ENCODE data around the gene FAM89A.
"Not testable (repeated sequence)": the region's sequence is repeated elsewhere in the genome, so short reads cannot be mapped to it uniquely, and the experiment has no call there.

FAM89A gene

DNA sequence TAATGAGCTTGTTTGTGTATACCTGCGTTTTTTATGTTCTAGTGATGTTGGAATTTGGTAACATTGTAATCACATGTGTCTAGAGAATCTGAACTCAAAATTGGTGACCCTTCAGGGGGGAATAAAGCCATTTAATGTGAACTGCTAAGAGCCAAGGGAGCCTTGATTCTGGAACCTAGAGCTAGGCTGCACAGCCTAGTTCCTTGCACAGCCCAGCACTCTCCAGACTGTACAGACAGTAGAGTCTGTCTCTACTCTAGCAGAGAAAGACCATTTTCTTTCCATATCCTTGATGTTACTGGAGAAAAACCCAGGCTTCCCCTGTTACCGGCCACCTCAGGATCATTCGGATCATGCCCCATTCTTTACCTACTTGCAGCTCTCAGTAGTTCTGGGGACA, 52.6 kb downstream of the FAM89A start:
- TF ChIP-seq, protein P1, sequence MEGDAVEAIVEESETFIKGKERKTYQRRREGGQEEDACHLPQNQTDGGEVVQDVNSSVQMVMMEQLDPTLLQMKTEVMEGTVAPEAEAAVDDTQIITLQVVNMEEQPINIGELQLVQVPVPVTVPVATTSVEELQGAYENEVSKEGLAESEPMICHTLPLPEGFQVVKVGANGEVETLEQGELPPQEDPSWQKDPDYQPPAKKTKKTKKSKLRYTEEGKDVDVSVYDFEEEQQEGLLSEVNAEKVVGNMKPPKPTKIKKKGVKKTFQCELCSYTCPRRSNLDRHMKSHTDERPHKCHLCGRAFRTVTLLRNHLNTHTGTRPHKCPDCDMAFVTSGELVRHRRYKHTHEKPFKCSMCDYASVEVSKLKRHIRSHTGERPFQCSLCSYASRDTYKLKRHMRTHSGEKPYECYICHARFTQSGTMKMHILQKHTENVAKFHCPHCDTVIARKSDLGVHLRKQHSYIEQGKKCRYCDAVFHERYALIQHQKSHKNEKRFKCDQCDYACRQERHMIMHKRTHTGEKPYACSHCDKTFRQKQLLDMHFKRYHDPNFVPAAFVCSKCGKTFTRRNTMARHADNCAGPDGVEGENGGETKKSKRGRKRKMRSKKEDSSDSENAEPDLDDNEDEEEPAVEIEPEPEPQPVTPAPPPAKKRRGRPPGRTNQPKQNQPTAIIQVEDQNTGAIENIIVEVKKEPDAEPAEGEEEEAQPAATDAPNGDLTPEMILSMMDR (IDR thresholded peaks at IDR 0.05; ENCODE audit: low read depth, low read length, missing control alignments), result no peak

DNA sequence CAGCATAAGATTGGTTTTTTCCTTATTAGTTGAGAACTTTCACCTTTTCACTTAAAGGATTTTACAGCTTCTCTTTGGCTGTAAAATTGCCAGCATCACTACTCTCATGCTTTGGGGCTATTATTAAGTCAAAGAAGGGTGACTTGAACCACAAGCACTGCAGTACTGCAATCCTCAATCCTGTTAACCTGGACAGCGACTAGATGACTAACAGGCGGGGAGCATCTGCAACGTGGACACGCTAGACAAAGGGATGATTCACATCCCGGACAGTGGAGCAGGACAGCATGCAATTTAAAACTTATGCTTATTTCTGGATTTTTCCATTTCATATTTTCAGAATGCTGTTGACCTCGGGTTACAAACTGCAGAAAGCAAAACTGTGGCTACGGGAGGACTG, 53.1 kb downstream of the FAM89A start:
- H3K4me3 ChIP-seq (ENCODE audit: low read depth, low read length), result no peak overlapping the region
- DNase-seq (ENCODE audit: low read depth), result no peak
- TF ChIP-seq, protein P1 (IDR thresholded peaks at IDR 0.05; ENCODE audit: low read depth, low read length, missing control alignments), result no peak

More for the DNA sequence above, 52.6 kb downstream of the FAM89A start:
- no peak for DNase-seq (ENCODE audit: low read depth)
- H3K4me3 ChIP-seq (ENCODE audit: low read depth, low read length), result no peak overlapping the region

DNA sequence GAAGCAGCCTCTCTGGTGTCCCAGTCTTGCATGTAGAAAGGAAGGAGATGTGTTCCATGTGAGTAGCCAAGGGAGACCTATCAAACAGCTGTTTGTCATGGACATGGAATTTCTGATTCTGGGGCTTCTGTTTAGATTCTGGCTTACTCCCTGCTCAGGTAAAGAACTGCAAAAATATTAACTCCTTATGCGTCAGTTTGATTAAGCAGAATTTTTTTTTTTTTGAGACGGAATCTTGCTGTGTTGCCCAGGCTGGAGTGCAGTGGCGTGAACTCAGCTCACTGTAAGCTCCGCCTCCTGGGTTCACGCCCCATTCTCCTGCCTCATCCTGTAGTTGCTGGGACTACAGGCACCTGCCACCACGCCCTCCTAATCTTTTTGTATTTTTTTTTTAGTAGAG, 54.3 kb downstream of the FAM89A start:
- TF ChIP-seq, protein P1 (IDR thresholded peaks at IDR 0.05; ENCODE audit: low read depth, low read length, missing control alignments), result no peak
- no peak for DNase-seq (ENCODE audit: low read depth)
- no peak overlapping the region for H3K4me3 ChIP-seq (ENCODE audit: low read depth, low read length)

DNA sequence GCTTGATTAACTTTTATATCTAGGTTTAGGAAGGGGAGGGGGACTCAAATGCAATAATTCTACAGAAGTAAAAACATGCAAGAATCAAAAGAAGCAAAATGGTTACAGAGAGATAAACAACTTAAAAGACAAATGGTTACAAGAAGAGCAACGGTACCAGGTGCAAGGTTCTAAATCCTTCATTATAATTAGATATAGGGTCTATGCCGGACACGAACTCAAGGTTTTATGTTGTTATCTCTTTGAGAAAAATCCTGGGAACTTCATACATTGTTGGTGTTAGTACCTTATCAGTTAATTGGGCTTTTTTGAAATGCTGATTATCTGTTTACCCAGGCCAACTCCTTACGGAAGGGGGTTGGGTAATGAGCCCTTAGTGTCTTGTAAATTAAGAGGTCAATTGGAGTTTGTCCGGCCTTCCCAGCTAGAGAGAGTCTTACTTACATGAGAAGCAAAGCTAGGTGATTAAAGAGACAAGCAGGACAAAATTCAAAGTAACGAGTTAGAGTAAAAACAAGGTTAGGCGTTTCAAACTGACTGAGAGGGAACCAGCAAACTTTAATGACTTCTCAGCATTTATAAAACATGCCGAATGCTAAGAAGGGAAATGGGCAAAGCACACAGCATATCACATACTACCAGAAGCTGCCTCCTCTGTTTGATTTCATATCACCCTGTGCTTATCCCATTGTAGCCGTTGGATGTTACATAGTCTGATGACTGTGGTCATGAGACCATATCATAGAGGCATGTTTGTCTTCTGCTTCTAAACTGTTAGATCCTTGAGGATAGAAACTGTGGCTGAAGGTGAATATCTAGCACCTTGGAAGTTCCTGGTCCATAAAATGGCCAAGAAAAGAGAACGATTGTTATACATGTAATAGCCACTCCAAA, 55.2 kb downstream of the FAM89A start:
- DNase-seq (ENCODE audit: low read depth); H3K4me3 ChIP-seq (ENCODE audit: low read depth, low read length): not testable (repeated sequence)

DNA sequence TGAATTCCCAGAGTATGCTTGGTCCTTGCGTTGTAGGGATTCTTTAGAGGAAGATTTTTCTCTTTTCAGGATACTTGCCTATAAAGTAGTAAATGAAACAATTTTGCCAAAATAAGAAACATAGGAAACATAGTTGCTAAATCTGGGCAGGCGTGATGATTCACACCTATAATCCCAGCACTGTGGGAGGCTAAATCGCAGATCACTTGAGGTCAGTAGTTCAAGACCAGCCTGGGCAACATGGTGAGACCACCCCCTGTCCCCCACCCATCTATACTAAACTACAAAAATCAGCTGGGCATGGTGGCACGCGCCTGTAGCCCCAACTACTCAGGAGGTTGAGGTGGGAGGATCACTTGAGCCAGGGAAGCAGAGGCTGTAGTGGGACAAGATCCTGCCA, 56.2 kb downstream of the FAM89A start:
- DNase-seq (ENCODE audit: low read depth), result no peak
- TF ChIP-seq, protein P1 (IDR thresholded peaks at IDR 0.05; ENCODE audit: low read depth, low read length, missing control alignments), result no peak
- H3K4me3 ChIP-seq (ENCODE audit: low read depth, low read length), result no peak overlapping the region

DNA sequence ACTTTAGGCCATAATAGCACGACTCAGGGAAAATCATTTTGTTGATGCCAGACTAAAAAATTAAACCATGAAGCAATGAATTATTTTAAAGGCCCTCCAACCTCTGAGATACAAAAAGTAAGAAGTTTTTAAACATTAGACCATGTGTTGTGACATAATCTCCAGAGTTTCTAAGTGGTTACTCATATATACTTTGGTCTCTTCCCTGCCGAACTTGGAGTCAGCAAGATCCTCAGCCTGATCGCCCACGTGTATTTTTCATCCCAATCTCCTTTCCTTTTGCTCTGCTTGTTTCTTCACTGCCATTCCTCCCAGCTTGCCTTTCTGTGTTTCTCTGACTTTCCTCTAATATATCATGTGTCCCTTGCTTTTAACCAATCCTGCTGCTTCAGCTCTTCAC, 57.4 kb downstream of the FAM89A start:
- no peak for DNase-seq (ENCODE audit: low read depth)
- TF ChIP-seq, protein P1 (IDR thresholded peaks at IDR 0.05; ENCODE audit: low read depth, low read length, missing control alignments), result no peak
- H3K4me3 ChIP-seq (ENCODE audit: low read depth, low read length), result no peak overlapping the region

DNA sequence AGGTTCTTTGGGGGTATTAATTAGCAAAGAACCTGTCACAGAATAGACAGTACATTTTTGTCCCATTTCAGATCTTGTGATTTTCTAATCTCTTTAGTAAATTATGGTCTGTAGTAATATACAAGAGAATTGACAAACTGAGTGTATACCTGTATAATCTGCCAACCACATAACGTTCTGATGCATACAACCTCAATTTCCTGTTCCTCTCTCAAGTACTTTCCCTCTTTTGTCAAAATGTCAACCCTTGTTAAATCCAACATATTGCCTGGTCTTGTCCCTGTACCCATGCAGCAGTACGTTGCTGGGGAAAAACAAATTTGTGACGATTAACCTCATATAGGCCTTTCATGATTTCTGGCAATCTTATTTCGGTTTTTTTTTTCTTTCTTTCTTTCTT, 60.1 kb downstream of the FAM89A start:
- H3K4me3 ChIP-seq (ENCODE audit: low read depth, low read length), result peak overlapping the region; percentile 69
- TF ChIP-seq, protein P1 (IDR thresholded peaks at IDR 0.05; ENCODE audit: low read depth, low read length, missing control alignments), result no peak
- no peak for DNase-seq (ENCODE audit: low read depth)
